Measurements from ENCODE around the gene MYO5C.

GRCh38 chr15:52207191-52207590 is 88.4 kb downstream of the MYO5C start:
- TF ChIP-seq CTCF (IDR thresholded peaks at IDR 0.05) (no peak), POLR2A (IDR thresholded peaks at IDR 0.05) (no peak)

Measured in esophagus squamous epithelium (tissue), 4 donors.